Tibial nerve (tissue), 4 donors: ENCODE measurements around the gene KLK5. TPM values are rescaled to one million over a fixed set of nuclear protein-coding genes. Genes with fewer than 3 reads are reported as not detected.

Source experiments
- DNase-seq, 2 donors: peaks; one replicate each; pipeline ENCODE4 v3.0.0-alpha.2; 2019; ENCODE audit warnings: low spot score in 2 of 2
- H3K27ac ChIP-seq, 4 donors: fragments of 200-600 bp; sonication (generic) in 3 of 4; one replicate each; pipeline ENCODE4 v1.5.1; 2017 to 2019; ENCODE audit warnings: mild to moderate bottlenecking in 1 of 4
- H3K27me3 ChIP-seq, 2 donors: fragments of 200-600 bp; sonication (generic) in 1 of 2; one replicate each; pipeline versions ENCODE4 v1.5.1 to v1.6.0; 2017 to 2019
- H3K36me3 ChIP-seq, 3 donors: fragments of 200-600 bp; sonication (generic); one replicate each; pipeline ENCODE4 v1.5.1; 2018 to 2019
- H3K4me1 ChIP-seq, 4 donors: fragments of 200-600 bp; sonication (generic) in 3 of 4; one replicate each; pipeline ENCODE4 v1.5.1; 2017 to 2019
- H3K4me3 ChIP-seq, 4 donors: fragments of 200-600 bp; sonication (generic) in 3 of 4; one replicate each; pipeline ENCODE4 v1.5.1; 2017 to 2019; ENCODE audit warnings: mild to moderate bottlenecking in 1 of 4, moderate library complexity in 1 of 4
- H3K9me3 ChIP-seq, 4 donors: fragments of 200-600 bp; sonication (generic) in 3 of 4; one replicate each; pipeline ENCODE4 v1.5.1; 2017 to 2019
- CTCF ChIP-seq, 5 experiments: fragments of 200-600 bp in 3 of 5; fragments of 450-650 bp in 2 of 5; sonication (generic) in 3 of 5; IDR thresholded peaks; one replicate each; pipeline ENCODE4 v1.5.1; 2016 to 2019; ENCODE audit warnings: antibody characterized with exemption in 5 of 5, mild to moderate bottlenecking in 3 of 5, moderate library complexity in 2 of 5
- EP300 ChIP-seq, 2 donors: sonication (generic); formaldehyde crosslinking; IDR thresholded peaks; one replicate each; pipeline ENCODE4 v1.6.1; 2017; ENCODE audit warnings: antibody characterized with exemption in 2 of 2, mild to moderate bottlenecking in 1 of 2
- POLR2A ChIP-seq, 2 donors: fragments of 450-650 bp; IDR thresholded peaks; one replicate each; pipeline ENCODE4 v1.6.1; 2017; ENCODE audit warnings: antibody characterized with exemption in 2 of 2, mild to moderate bottlenecking in 2 of 2, moderate library complexity in 2 of 2
- WGBS, 2 donors: methylation state at CpG; one replicate each; pipeline ENCODE4 v1.1.5; 2018; 5-methylcytosine and 5-hydroxymethylcytosine counted together
- total RNA-seq, 4 donors: library from RNA; depleted of rRNA; stranded (reverse); fragments of >200 nt; gene quantifications; one replicate each; pipeline ENCODE4 v1.1.0, GENCODE V29; 2016

Gene KLK5, protein sequence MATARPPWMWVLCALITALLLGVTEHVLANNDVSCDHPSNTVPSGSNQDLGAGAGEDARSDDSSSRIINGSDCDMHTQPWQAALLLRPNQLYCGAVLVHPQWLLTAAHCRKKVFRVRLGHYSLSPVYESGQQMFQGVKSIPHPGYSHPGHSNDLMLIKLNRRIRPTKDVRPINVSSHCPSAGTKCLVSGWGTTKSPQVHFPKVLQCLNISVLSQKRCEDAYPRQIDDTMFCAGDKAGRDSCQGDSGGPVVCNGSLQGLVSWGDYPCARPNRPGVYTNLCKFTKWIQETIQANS
- not detected for total RNA-seq

DNA sequence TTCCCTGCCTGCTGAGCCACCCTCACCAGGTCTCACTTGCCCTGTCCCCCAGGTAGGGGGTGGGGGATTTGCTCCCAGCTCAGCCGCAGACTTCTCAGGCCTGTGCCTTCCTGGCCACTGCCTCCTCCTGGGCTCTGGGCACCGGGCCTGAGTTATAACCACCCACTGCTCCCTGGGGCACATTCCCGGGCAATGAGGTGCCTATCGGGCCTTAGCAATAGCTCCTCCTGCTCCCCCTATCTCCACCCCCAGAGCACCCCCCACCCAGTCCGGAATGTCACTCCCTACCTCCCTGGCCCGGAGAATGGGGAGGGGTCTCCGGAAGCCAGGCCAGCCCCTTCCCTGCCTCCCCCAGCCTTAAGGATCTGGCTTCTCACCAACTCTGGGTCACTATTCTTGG lies at the start of gene KLK5:
Gene KLK5 (minus strand): TSS at position 129 of the 400 bp plus-strand sequence. CDS start 381 bp downstream, outside the sequence.
- DNase-seq = no peak
- WGBS, 2 donors = 7 to 9% methylated on average over 7 of the region's 7 CpGs
- H3K27ac ChIP-seq = no peak within 1 kb of the TSS
- no peaks in the 10 kb centered on the region for H3K27me3 ChIP-seq
- no peak for TF ChIP-seq POLR2A (IDR thresholded peaks at IDR 0.05)
- TF ChIP-seq EP300 (IDR thresholded peaks at IDR 0.05) = no peak
- TF ChIP-seq CTCF (IDR thresholded peaks at IDR 0.05) = no peak
- H3K4me1 ChIP-seq = no peaks in the 10 kb centered on the region
- no peak within 1 kb of the TSS for H3K4me3 ChIP-seq
- H3K36me3 ChIP-seq = no peaks in the 10 kb centered on the region
- no peaks in the 10 kb centered on the region for H3K9me3 ChIP-seq

- TF ChIP-seq EP300 (IDR thresholded peaks at IDR 0.05) = no peak
- TF ChIP-seq POLR2A (IDR thresholded peaks at IDR 0.05) = no peak
- TF ChIP-seq CTCF (IDR thresholded peaks at IDR 0.05) = no peak
- H3K4me3 ChIP-seq = no peak overlapping the region
- peaks cover 0 to 7% (median 0%) of the 10 kb centered on the region in 4 donors for H3K9me3 ChIP-seq
- no peaks in the 10 kb centered on the region for H3K4me1 ChIP-seq
- H3K27me3 ChIP-seq = peaks cover 0 to 19% of the 10 kb centered on the region in 2 donors
- 38 to 39% methylated on average over 11 to 12 of the region's 12 CpGs for WGBS, 2 donors
- DNase-seq = no peak
- H3K36me3 ChIP-seq = no peaks in the 10 kb centered on the region
- H3K27ac ChIP-seq = peak overlapping the region in 1 of 4 donors; percentile 33
Measured at GRCh38 chr19:51002089-51002532, 49.3 kb upstream of the KLK5 start.

DNA sequence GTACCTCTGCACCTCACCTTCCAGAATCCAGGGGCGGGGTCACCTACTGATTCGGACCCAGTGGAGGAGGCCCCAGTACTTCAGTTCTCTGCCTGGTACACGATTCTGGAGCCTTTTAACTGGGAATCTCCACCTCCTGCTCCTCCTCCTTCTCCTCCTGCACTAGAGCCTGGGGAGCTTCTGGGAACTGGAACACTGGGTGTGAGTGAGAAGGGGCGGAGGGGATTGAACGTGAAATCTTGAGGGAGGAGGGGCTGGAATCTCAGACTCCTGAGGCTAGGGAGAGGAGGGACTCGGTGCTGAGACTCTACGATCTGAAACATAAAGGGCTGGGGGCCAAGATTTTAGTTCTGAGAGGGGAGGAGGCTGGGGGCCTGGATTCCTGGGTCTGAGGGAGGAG lies 48.7 kb upstream of the KLK5 start, which contains the start of gene KLK8:
Gene KLK8 (minus strand): TSS at position 90 of the 400 bp plus-strand sequence. CDS start 437 bp downstream, outside the sequence.
- no peak for DNase-seq

DNA sequence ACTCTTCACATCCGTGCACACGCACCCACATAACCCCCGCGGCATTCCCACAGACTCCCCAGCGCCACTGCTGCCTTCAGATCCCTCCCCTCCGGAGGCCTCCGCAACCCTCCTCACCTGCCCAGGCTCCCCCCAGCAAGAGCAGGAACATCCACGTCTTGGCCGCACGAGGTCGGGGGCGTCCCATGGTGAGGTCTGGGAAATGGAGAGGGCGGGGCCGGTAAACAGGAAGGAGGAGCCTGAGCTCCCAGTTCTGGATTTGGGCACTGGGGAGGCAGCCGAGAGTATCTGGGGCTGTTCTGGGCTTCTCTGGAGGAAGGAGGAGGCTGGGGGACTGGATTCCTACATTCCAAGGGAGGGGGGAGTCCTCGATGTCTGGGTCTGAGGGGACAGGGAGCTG lies 48.1 kb upstream of the KLK5 start:
- Histone ChIP-seq H3K4me3 (no peak overlapping the region), H3K27ac (no peak overlapping the region), H3K36me3 (no peaks in the 10 kb centered on the region), H3K4me1 (no peaks in the 10 kb centered on the region), H3K27me3 (peaks cover 0 to 19% of the 10 kb centered on the region in 2 donors), H3K9me3 (peaks cover 0 to 7% (median 0%) of the 10 kb centered on the region in 4 donors)
- WGBS, 2 donors = 33 to 37% methylated on average over 16 of the region's 16 CpGs
- no peak for DNase-seq
- TF ChIP-seq EP300 (IDR thresholded peaks at IDR 0.05) = no peak
- TF ChIP-seq POLR2A (IDR thresholded peaks at IDR 0.05) = no peak
- no peak for TF ChIP-seq CTCF (IDR thresholded peaks at IDR 0.05)

More for the DNA sequence above, 48.7 kb upstream of the KLK5 start, which contains the start of gene KLK8:
- no peaks in the 10 kb centered on the region for H3K36me3 ChIP-seq
- no peaks in the 10 kb centered on the region for H3K4me1 ChIP-seq
- 21 to 23% methylated on average over 6 to 7 of the region's 7 CpGs for WGBS, 2 donors
- H3K4me3 ChIP-seq = no peak within 1 kb of the TSS
- peaks cover 0 to 7% (median 0%) of the 10 kb centered on the region in 4 donors for H3K9me3 ChIP-seq
- H3K27me3 ChIP-seq = peaks cover 0 to 19% of the 10 kb centered on the region in 2 donors
- no peak for TF ChIP-seq EP300 (IDR thresholded peaks at IDR 0.05)
- no peak for TF ChIP-seq POLR2A (IDR thresholded peaks at IDR 0.05)
- TF ChIP-seq CTCF (IDR thresholded peaks at IDR 0.05) = no peak
- peak within 1 kb of the TSS in 1 of 4 donors; percentile 33 for H3K27ac ChIP-seq

- H3K36me3 ChIP-seq = no peaks in the 10 kb centered on the region
- no peak overlapping the region for H3K4me3 ChIP-seq
- TF ChIP-seq EP300 (IDR thresholded peaks at IDR 0.05) (no peak), POLR2A (IDR thresholded peaks at IDR 0.05) (no peak), CTCF (IDR thresholded peaks at IDR 0.05) (no peak)
- H3K4me1 ChIP-seq = no peaks in the 10 kb centered on the region
- no peak for DNase-seq
- no peak overlapping the region for H3K27ac ChIP-seq
- H3K9me3 ChIP-seq = peaks cover 0 to 7% (median 0%) of the 10 kb centered on the region in 4 donors
- peaks cover 0 to 19% of the 10 kb centered on the region in 2 donors for H3K27me3 ChIP-seq
- 82 to 86% methylated on average over 5 to 6 of the region's 10 CpGs for WGBS, 2 donors
Measured at GRCh38 chr19:51000426-51000825, 47.6 kb upstream of the KLK5 start.
